GM12878 (cell line): ENCODE data around the gene SEMG1.

Experiments
- BHLHE40 ChIP-seq, 2 experiments: fragments of 450-650 bp in 1 of 2; IDR thresholded peaks; 2 replicates each; pipeline ENCODE4 v1.6.1; 2011 to 2017; ENCODE audit warnings: low read depth in 2 of 2, borderline replicate concordance in 1 of 2, improper control_type of control experiment in 1 of 2, low read length in 1 of 2, mild to moderate bottlenecking in 1 of 2
- CEBPB ChIP-seq, 2 experiments: fragments of 150-350 bp in 1 of 2; IDR thresholded peaks; 2 replicates each; pipeline ENCODE4 v1.6.1; 2012 to 2014; ENCODE audit warnings: low read depth in 2 of 2, low read length in 2 of 2, borderline replicate concordance in 1 of 2, inconsistent platforms in 1 of 2
- CTCF ChIP-seq, 3 experiments: IDR thresholded peaks in 2 of 3; conservative IDR thresholded peaks in 1 of 3; 2 replicates each; pipeline ENCODE4 v1.5.1; 2011; ENCODE audit warnings: low read depth in 3 of 3, low read length in 3 of 3, mild to moderate bottlenecking in 3 of 3, control low read depth in 2 of 3, moderate library complexity in 2 of 3, inconsistent platforms in 1 of 3, mixed read lengths in 1 of 3; ENCODE audit not compliant: control insufficient read depth in 2 of 3, insufficient read depth in 1 of 3; ENCODE audit errors: extremely low read depth in 1 of 3
- ELK1 ChIP-seq: IDR thresholded peaks from 2 replicates; pipeline ENCODE4 v1.6.1; 2012; ENCODE audit warnings: low read depth, low read length, improper control_type of control experiment
- FOXK2 ChIP-seq: fragments of 450-650 bp; IDR thresholded peaks from 2 replicates; pipeline ENCODE4 v1.6.1; 2017; ENCODE audit warnings: mild to moderate bottlenecking, moderate library complexity
- JUNB ChIP-seq: IDR thresholded peaks from 2 replicates; pipeline ENCODE4 v1.6.1; 2016; ENCODE audit warnings: antibody characterized with exemption, mild to moderate bottlenecking
- KDM1A ChIP-seq: fragments of 200-600 bp; sonication (generic); IDR thresholded peaks from 2 replicates; pipeline ENCODE4 v1.6.1; 2016; ENCODE audit warnings: borderline replicate concordance
- POLR2AphosphoS5 ChIP-seq: IDR thresholded peaks from 2 replicates; pipeline ENCODE4 v1.6.1; 2011; ENCODE audit warnings: mild to moderate bottlenecking, low read length, inconsistent platforms
- RAD21 ChIP-seq: IDR thresholded peaks from 2 replicates; pipeline ENCODE4 v1.6.1; 2011; ENCODE audit warnings: mild to moderate bottlenecking, low read depth, low read length, moderate library complexity; ENCODE audit not compliant: insufficient read depth
- RBBP5 ChIP-seq: fragments of 200-600 bp; sonication (generic); conservative IDR thresholded peaks from 2 replicates; pipeline ENCODE4 v1.6.1; 2016
- TAF1 ChIP-seq: IDR thresholded peaks from 2 replicates; pipeline ENCODE4 v1.6.1; 2011; ENCODE audit warnings: mild to moderate bottlenecking, low read depth, low read length, borderline replicate concordance
- ZBTB33 ChIP-seq: fragments of 450-650 bp; IDR thresholded peaks from 2 replicates; pipeline ENCODE4 v1.6.1; 2017; ENCODE audit warnings: mild to moderate bottlenecking

- TF ChIP-seq POLR2AphosphoS5: no peak
- TF ChIP-seq CTCF (IDR thresholded peaks at IDR 0.05 in 2 of 3, conservative IDR thresholded peaks at IDR 0.05 in 1 of 3; ENCODE audit: control insufficient read depth in 2 of 3, extremely low read depth in 1 of 3, insufficient read depth in 1 of 3, low read depth in 3 of 3, low read length in 3 of 3): no peak
- TF ChIP-seq JUNB: no peak
- no peak for TF ChIP-seq FOXK2
- no peak for TF ChIP-seq TAF1
- no peak for TF ChIP-seq BHLHE40 (IDR thresholded peaks at IDR 0.05; ENCODE audit: borderline replicate concordance in 1 of 2, low read depth in 2 of 2, low read length in 1 of 2)
- no peak for TF ChIP-seq RAD21
- no peak for TF ChIP-seq CEBPB (IDR thresholded peaks at IDR 0.05; ENCODE audit: borderline replicate concordance in 1 of 2, low read depth in 2 of 2, low read length in 2 of 2)
- no peak for TF ChIP-seq KDM1A
- no peak for TF ChIP-seq ELK1
- TF ChIP-seq ZBTB33: no peak
- no peak for TF ChIP-seq RBBP5
Measured at GRCh38 chr20:45157962-45158361, 48.9 kb upstream of the SEMG1 start.
